Adrenal gland (tissue), 12 donors: ENCODE measurements around the gene SRPK3. TPM values are rescaled to one million over a fixed set of nuclear protein-coding genes. Genes with fewer than 3 reads are reported as not detected.

Source experiments
- DNase-seq, 7 donors: peaks; one replicate each; pipeline ENCODE4 v3.0.0-alpha.2; 2019 to 2020
- H3K27ac ChIP-seq, 5 donors: fragments of 200-600 bp; sonication (generic) in 4 of 5; 1 replicate in 3 of 5; 2 replicates in 2 of 5; pipeline versions ENCODE4 v1.5.1 to v1.8.0; 2016 to 2020; ENCODE audit warnings: mild to moderate bottlenecking in 1 of 5
- H3K27me3 ChIP-seq: fragments of 200-600 bp; 2 replicates; pipeline ENCODE4 v1.8.0; 2021
- H3K36me3 ChIP-seq, 2 donors: fragments of 200-600 bp; replicated peaks in 1 of 2; 1 replicate in 1 of 2; 2 replicates in 1 of 2; pipeline versions ENCODE4 v1.5.1 to v1.8.0; 2018 to 2022
- H3K4me1 ChIP-seq, 2 donors: fragments of 200-600 bp; replicated peaks in 1 of 2; 1 replicate in 1 of 2; 2 replicates in 1 of 2; pipeline versions ENCODE4 v1.5.1 to v1.8.0; 2018 to 2021
- H3K4me3 ChIP-seq, 4 donors: fragments of 200-600 bp; sonication (generic) in 3 of 4; one replicate each; pipeline ENCODE4 v1.5.1; 2016 to 2018
- H3K9me3 ChIP-seq, 3 donors: fragments of 200-600 bp; sonication (generic) in 1 of 3; replicated peaks in 1 of 3; 1 replicate in 2 of 3; 2 replicates in 1 of 3; pipeline versions ENCODE4 v1.5.1 to v1.8.0; 2016 to 2021
- POLR2A ChIP-seq, 2 donors: fragments of 450-650 bp; IDR thresholded peaks; one replicate each; pipeline ENCODE4 v1.6.1; 2017; ENCODE audit warnings: antibody characterized with exemption in 2 of 2, mild to moderate bottlenecking in 2 of 2, moderate library complexity in 1 of 2
- WGBS, 4 donors: extraction: QIAGEN DNeasy Blood & Tissue Kit in 2 of 4; methylation state at CpG; one replicate each; pipeline versions ENCODE4 v1.1.5 to v1.1.7; 2013 to 2017; 5-methylcytosine and 5-hydroxymethylcytosine counted together
- intact Hi-C, 2 donors: fragments of 100-400 bp; cut with DNase I; formaldehyde crosslinking; loops; one replicate each; pipeline versions ENCODE4 v1.14.1 to v1.15.0; 2022 to 2023
- polyA plus RNA-seq, 3 donors: library from polyadenylated mRNA; stranded (reverse); fragments of 200-250 nt in 2 of 3; fragments of 350-450 nt in 1 of 3; fragmentation: Illumina TruSeq in 1 of 3; extraction: RNeasy Lipid Tissue Mini Kit (QIAGEN cat#74804) in 1 of 3; gene quantifications; one replicate each; pipeline ENCODE4 v1.2.3, GENCODE V29; 2013 to 2014
- total RNA-seq, 9 donors: library from RNA; depleted of rRNA in 4 of 9; stranded (reverse); fragments of >200 nt in 4 of 9; fragments of 120-200 nt in 1 of 9; fragmentation: NEBNext Ultra II Directional in 1 of 9; extraction: Animal tissue kit (Norgen Biotek cat#: 25700) in 1 of 9; gene quantifications; one replicate each; pipeline versions ENCODE4 v1.1.0 to v1.2.4, GENCODE V29; 2013 to 2023
- TF ChIP-seq, protein P1 (sequence below), 6 experiments: fragments of 450-650 bp in 4 of 6; fragments of 200-600 bp in 2 of 6; sonication (generic) in 1 of 6; IDR thresholded peaks; 1 replicate in 5 of 6; 2 replicates in 1 of 6; pipeline versions ENCODE4 v1.5.1 to v1.8.0; 2016 to 2021; ENCODE audit warnings: antibody characterized with exemption in 6 of 6, mild to moderate bottlenecking in 2 of 6, moderate library complexity in 1 of 6
- donor health status: healthy with polysubstance abuse.
- donor health status: Bipolar disorder and iron deficiency.
- donor health status: DM: yes; HTN: yes; CAD: no.
- donor health status: DM: no; HTN: no; CAD: no.
- donor health status: DM: no; HTN: no; CAD: no.
- donor health status: DM: yes; HTN: yes; CAD: no.

The SRPK3 gene
- total and polyA plus RNA-seq, 12 donors, result 0.14 to 20.5 (median 1.3) TPM; not detected in 1

DNA sequence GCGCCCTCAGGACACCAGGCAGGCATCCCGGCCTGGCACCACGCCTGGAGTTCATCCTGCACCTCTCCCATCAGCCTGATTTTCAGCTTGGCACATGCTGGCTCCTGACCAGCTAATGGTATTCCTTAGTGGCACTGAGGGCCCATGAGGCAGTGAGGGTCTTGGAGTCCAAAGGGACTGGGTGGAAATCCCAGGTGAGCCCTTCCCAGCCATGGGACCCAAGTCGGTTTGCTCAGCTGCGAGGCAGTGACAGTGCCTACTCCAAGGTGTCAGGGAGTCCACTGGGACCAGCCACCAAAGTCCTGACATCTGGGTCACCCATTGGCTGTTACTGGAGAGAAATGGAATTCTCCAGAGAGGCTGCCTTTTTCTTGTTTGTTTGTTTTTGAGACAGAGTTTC, 18.5 kb downstream of the SRPK3 start:
- Histone ChIP-seq H3K4me1 (peaks cover 0 to 8% of the 10 kb centered on the region in 2 donors), H3K27ac (no peak overlapping the region), H3K4me3 (no peak overlapping the region), H3K36me3 (peaks cover 0 to 12% of the 10 kb centered on the region in 2 donors), H3K27me3 (no peaks in the 10 kb centered on the region), H3K9me3 (no peaks in the 10 kb centered on the region)
- DNase-seq, result no peak
- TF ChIP-seq, protein P1, sequence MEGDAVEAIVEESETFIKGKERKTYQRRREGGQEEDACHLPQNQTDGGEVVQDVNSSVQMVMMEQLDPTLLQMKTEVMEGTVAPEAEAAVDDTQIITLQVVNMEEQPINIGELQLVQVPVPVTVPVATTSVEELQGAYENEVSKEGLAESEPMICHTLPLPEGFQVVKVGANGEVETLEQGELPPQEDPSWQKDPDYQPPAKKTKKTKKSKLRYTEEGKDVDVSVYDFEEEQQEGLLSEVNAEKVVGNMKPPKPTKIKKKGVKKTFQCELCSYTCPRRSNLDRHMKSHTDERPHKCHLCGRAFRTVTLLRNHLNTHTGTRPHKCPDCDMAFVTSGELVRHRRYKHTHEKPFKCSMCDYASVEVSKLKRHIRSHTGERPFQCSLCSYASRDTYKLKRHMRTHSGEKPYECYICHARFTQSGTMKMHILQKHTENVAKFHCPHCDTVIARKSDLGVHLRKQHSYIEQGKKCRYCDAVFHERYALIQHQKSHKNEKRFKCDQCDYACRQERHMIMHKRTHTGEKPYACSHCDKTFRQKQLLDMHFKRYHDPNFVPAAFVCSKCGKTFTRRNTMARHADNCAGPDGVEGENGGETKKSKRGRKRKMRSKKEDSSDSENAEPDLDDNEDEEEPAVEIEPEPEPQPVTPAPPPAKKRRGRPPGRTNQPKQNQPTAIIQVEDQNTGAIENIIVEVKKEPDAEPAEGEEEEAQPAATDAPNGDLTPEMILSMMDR (IDR thresholded peaks at IDR 0.05), result no peak
- TF ChIP-seq POLR2A (IDR thresholded peaks at IDR 0.05), result no peak
- 89 to 92% (median 92%) methylated on average over 4 to 5 of the region's 5 CpGs; no CpG with 5 or more reads in 1 of the 4 donors for WGBS, 4 donors
- intact Hi-C loops, result no loop called here

DNA sequence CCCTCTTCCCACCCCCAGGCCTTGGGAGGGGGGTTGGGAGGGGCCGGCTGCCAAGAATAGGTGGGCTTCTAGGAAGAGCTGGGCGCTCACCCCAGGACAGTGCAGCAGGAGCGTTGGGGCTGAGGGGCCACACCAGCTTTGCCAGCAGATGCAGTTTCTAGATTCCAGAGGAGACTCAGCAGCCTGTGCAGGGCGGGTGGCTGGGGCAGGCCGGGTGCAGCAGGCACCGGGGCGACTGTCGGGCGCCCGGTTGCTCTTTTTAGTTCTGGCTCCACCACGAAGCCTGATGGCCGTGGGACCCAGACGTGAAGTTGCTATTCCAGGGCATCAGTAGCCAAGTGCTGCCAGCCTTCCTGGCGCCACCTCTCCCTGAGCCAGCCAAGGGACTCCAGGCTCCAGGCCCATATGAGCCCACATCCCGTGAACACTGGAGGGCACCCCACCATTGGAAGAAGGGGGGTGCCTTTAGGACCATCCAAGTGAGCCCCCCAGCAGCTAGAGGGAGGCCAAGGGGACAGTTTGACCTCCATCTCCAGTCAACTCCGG, 19.4 kb downstream of the SRPK3 start:
- WGBS, 4 donors, result 75 to 84% (median 79%) methylated on average over 13 to 16 of the region's 16 CpGs; no CpG with 5 or more reads in 1 of the 4 donors
- H3K36me3 ChIP-seq, result peaks cover 0 to 12% of the 10 kb centered on the region in 2 donors
- intact Hi-C loops, result no loop called here
- TF ChIP-seq POLR2A (IDR thresholded peaks at IDR 0.05), result no peak
- TF ChIP-seq, protein P1 (IDR thresholded peaks at IDR 0.05), result no peak
- DNase-seq, result no peak
- no peaks in the 10 kb centered on the region for H3K27me3 ChIP-seq
- H3K27ac ChIP-seq, result no peak overlapping the region
- H3K4me3 ChIP-seq, result no peak overlapping the region
- H3K4me1 ChIP-seq, result peaks cover 0 to 6% of the 10 kb centered on the region in 2 donors
- H3K9me3 ChIP-seq, result no peaks in the 10 kb centered on the region

DNA sequence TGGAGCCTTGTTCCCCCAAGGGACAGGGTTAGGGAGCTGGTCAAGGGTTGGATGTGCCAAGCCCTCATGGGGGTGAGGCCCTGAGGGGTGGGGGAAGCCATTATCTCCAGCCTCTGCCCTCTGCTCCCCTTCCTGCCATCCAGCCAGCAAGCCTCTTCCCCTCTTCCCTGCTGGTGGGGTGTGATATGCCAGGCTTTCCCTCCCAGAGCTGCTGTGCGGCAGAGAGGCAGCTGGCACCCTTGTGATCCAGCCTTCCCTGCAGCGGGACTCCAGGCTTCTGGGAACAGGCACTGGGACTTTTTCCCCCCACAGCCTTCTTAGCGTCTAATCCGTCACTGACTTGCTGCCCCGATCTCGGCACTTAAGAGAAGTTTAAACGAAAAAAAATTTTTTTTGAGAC, 19.9 kb downstream of the SRPK3 start:
- 80 to 93% (median 89%) methylated on average over 7 of the region's 7 CpGs for WGBS, 4 donors
- no peak for DNase-seq
- intact Hi-C loops, result no loop called here
- peaks cover 0 to 1% of the 10 kb centered on the region in 2 donors for H3K4me1 ChIP-seq
- no peak overlapping the region for H3K4me3 ChIP-seq
- TF ChIP-seq POLR2A (IDR thresholded peaks at IDR 0.05), result no peak
- TF ChIP-seq, protein P1 (IDR thresholded peaks at IDR 0.05), result no peak
- no peaks in the 10 kb centered on the region for H3K27me3 ChIP-seq
- H3K9me3 ChIP-seq, result no peaks in the 10 kb centered on the region
- peaks cover 0 to 12% of the 10 kb centered on the region in 2 donors for H3K36me3 ChIP-seq
- no peak overlapping the region for H3K27ac ChIP-seq

DNA sequence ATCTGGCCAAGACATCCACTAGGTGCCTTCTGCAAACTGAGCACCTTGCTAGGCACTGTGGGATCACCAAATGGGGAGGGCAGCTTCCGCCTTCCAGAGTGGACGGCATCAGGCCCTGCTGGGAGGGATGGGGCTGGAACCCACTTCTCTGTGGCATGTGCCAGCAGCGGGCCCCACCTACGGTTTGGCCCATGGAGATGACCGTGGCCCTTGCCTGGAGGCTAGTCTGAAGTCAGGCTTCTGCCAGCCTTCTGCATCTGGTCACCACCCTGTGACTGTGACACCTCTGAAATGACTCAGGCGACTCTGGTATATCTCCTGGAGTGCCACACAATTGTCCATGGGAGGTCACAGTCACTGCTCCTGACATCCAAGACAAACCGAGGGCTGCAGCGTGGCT, 20.8 kb downstream of the SRPK3 start:
- TF ChIP-seq, protein P1 (IDR thresholded peaks at IDR 0.05), result no peak
- TF ChIP-seq POLR2A (IDR thresholded peaks at IDR 0.05), result no peak
- H3K9me3 ChIP-seq, result no peaks in the 10 kb centered on the region
- H3K27ac ChIP-seq, result no peak overlapping the region
- H3K4me1 ChIP-seq, result no peaks in the 10 kb centered on the region
- H3K4me3 ChIP-seq, result no peak overlapping the region
- H3K36me3 ChIP-seq, result peaks cover 0 to 9% of the 10 kb centered on the region in 2 donors
- H3K27me3 ChIP-seq, result no peaks in the 10 kb centered on the region
- 78 to 88% (median 87%) methylated on average over 4 to 8 of the region's 8 CpGs; no CpG with 5 or more reads in 1 of the 4 donors for WGBS, 4 donors
- DNase-seq, result no peak
- intact Hi-C loops, result no loop called here
